GM21529 (cell line): Measurements from ENCODE around the gene PSMD2.
"Not testable (repeated sequence)": the region's sequence is repeated elsewhere in the genome, so short reads cannot be mapped to it uniquely, and the experiment has no call there.

Source experiments
- ATAC-seq: cut with Tn5 transposase; IDR thresholded peaks from one replicate; pipeline ENCODE4 v1.9.1; 2021; ENCODE audit not compliant: unreplicated experiment

PSMD2 gene

GRCh38 chr3:184337981-184338380 lies 38.9 kb downstream of the PSMD2 start:
- no peak for ATAC-seq

- ATAC-seq = no peak
Measured at GRCh38 chr3:184338511-184338945, 39.5 kb downstream of the PSMD2 start.

- ATAC-seq = no peak
Measured at GRCh38 chr3:184339001-184339400, 40.0 kb downstream of the PSMD2 start.

- not testable (repeated sequence) for ATAC-seq
Measured at GRCh38 chr3:184339451-184340135, 40.6 kb downstream of the PSMD2 start.

GRCh38 chr3:184341925-184342324 lies 42.9 kb downstream of the PSMD2 start:
- no peak for ATAC-seq

GRCh38 chr3:184343200-184343876 lies 44.3 kb downstream of the PSMD2 start:
- ATAC-seq = no peak

- no peak for ATAC-seq
Measured at GRCh38 chr3:184344579-184345316, 45.7 kb downstream of the PSMD2 start.

GRCh38 chr3:184345317-184346144 lies 46.5 kb downstream of the PSMD2 start:
- ATAC-seq = no peak

- ATAC-seq = no peak
Measured at GRCh38 chr3:184346480-184347190, 47.6 kb downstream of the PSMD2 start.

GRCh38 chr3:184347321-184348056 lies 48.4 kb downstream of the PSMD2 start:
- no peak for ATAC-seq

GRCh38 chr3:184348057-184348382 lies 49.0 kb downstream of the PSMD2 start:
- ATAC-seq = no peak

GRCh38 chr3:184349563-184350470 lies 50.8 kb downstream of the PSMD2 start:
- no peak for ATAC-seq

- ATAC-seq = no peak
Measured at GRCh38 chr3:184350618-184351017, 51.6 kb downstream of the PSMD2 start.

GRCh38 chr3:184351511-184352148 lies 52.6 kb downstream of the PSMD2 start:
- no peak for ATAC-seq

- ATAC-seq = no peak
Measured at GRCh38 chr3:184352149-184352785, 53.2 kb downstream of the PSMD2 start.

GRCh38 chr3:184352897-184353545 lies 54.0 kb downstream of the PSMD2 start:
- no peak for ATAC-seq

GRCh38 chr3:184353546-184353941 lies 54.5 kb downstream of the PSMD2 start:
- no peak for ATAC-seq
